RKO (cell line): ENCODE data around the gene PIK3R1.
"Not testable (repeated sequence)": the region's sequence is repeated elsewhere in the genome, so short reads cannot be mapped to it uniquely, and the experiment has no call there.

Experiments
- DNase-seq: peaks from one replicate; pipeline ENCODE4 v3.0.0-alpha.2; 2016; ENCODE audit warnings: low spot score

The PIK3R1 gene

GRCh38 chr5:68226546-68227073, 11.1 kb downstream of the PIK3R1 start:
- DNase-seq = no peak

DNA sequence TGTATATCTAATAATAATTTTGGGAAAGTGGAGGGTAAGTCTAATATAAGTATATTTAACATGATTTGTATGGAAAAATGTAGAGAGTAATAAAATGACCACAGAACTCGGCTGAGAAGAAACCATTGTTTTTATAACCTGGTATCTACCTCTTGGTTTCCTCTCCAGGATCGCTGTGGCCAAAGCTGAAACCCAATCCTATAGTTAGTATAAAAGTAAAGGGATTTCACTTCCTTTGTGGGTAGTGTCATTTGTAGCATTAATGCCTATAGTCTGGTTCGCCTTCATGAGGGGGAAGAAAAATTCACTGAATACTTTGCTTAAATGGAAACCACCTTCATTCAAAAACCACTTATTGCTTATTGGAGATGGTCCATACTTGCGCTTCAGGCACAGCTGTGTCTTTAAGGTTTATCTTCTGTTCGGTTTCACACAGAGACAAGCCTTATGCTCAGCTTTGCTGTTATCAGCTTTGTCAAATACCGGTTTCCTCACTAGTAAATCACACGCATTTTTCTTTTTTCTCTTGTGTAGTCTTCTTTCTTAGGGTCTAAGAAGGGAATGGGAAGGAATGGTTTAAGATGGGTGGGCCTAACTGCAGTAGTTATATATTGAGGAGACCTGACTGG, 12.1 kb downstream of the PIK3R1 start:
- DNase-seq = no peak

- DNase-seq = no peak
These were observed 13.9 kb downstream of the PIK3R1 start for GRCh38 chr5:68229416-68229815.

DNA sequence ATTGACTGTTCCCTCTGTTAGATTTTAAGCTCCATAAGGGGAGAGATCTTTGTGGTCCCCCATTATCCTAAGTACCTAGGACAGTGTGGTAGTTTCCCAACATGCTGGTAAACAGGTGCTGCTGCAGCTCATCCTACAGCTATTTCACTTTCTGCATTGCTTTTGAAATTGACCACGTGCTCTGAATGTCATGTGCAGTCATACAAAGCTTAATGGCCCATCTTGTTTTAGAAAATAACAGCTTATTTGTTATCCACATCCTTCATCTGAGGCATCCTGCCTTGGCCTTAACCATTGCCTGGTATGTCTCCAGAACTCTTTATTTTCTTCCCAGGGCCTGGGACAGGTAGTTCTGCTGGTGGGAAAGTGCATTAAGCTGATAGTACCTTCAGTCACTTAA, 14.7 kb downstream of the PIK3R1 start:
- no peak for DNase-seq

GRCh38 chr5:68231414-68232076, 16.0 kb downstream of the PIK3R1 start:
- no peak for DNase-seq

DNA sequence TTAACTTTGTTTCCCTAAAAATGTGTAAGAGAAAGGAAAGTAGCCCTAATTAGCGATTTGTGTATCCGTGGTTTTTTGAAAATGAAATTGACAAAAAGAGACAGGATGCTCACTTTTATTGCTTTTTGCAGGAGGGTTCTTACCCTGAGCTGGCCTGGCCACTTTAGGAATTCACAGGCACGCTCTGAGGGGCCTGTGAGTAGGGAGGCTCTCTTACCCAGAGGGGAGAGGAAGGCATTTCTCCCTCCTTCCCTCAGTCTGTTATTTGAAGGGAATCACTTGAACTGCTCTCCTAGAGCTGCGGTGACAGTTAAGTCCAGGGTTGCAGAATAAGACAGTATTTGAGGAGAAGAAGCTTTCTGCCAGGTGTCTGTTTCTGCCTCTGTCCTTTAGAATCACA, 16.7 kb downstream of the PIK3R1 start:
- no peak for DNase-seq

DNA sequence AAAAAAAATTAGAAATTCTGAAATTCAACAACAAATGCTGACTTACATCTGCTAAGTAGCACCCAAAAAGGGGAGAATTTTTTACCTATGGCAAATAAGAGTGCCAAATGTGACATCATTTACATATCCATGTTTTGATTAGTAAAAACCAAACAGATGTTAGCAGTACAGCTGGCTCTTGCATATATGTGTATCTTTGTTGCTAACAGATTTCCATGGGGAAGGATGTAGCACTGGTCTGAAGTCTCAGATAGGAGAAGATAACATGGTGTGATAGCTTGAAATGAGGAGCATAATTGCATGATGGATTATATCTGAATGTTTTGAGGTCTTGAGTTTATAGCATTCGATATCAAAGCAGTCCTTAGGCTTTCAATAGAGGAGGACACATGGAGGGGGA, 17.5 kb downstream of the PIK3R1 start:
- DNase-seq = no peak

- not testable (repeated sequence) for DNase-seq
These were observed 19.7 kb downstream of the PIK3R1 start for GRCh38 chr5:68235229-68235628.

- DNase-seq = no peak
These were observed 22.2 kb downstream of the PIK3R1 start for GRCh38 chr5:68237715-68238114.

DNA sequence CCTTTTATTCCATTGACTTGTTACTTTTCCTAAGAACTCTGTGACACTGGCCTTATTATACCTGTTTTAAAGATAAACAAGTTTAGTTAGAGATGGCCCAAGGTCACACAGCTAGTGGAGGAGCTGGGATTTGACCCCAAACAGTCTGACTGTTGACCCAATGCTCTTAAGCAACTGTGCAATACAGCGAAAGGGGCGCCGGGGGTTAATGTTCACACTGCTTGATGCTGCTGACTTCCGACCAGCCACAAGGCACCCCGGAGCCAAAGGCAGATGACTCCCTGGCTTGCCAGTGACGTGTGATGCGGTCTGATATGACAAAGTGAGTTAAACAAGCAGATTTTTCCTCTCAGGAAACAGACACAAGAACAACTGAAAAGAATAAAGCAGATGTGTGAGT, 23.9 kb downstream of the PIK3R1 start:
- DNase-seq = no peak

DNA sequence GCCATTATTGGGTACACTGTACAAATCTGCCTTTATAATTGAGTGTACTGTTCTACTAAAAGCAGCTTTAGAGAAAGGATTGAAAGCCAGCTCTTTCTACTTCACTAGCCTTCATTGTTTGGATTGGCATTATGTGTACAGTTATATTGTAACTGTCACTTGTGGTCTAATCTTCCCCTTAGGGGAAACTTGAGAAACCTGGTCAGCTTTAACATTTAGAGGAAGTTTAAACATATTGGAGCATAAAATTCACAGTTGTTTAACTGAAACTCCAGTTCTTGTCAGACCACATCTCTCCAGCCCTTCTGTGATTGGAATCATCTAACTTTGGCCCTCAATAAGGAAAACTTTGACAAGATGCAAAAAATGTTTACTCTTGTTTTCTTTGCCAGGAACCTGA, 24.6 kb downstream of the PIK3R1 start:
- DNase-seq = no peak

DNA sequence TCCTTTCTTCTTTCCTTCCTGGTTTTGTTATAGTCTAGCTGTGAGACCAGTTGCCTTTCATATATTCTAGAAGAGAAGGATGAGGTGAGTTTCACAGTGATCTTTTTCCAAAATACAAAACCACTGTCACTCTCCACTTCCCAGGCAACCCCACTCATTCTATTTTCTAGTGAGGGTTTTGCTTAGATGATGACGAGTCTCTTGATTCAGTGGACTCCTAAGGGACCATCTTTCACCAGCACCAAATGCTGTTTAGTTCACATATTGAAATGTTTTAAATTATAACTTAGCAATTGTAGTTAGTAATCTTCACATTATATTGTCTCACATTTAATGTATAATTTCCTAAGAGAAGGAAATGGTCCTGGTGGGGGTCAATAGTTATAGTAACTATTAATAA, 25.2 kb downstream of the PIK3R1 start:
- DNase-seq = no peak

DNA sequence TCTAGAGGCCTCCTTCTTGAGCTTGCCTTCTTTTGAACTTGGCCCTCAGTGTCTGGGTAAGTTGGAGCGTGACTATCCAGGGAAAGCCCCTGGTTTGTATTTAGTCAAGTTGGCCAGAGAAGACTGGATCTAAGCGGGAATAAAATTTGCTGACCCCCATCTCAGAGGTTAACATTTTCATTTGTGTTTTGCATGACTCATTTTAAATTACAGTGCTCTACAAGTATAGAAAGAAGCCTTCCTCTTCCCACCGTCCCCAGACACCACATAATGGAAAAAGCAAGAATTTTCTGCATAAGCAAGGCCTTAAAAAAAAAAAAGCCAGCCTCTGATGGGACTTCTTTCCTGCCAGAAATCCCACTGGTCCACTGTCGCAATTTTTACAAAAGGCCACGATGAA, 27.2 kb downstream of the PIK3R1 start:
- no peak for DNase-seq

DNA sequence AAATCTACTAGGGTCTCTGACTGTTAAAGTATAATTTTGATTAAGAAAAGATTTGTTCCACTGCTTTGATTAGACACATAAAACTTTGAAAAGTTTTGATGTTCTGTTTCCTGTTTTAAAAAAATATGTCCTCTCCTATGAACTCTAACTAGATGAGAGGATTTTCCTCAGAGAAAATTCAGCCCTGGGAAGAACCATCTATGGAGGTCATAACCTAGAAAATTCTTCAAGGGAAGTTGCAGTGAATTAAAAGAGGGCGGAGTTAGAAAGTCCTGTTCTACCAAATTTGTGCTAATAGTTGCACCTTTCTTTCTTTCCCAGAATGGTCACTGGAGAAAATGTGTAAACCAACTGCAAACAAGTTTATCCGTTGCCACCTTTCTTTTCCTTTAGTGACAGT, 27.7 kb downstream of the PIK3R1 start:
- DNase-seq = no peak

- DNase-seq = no peak
These were observed 28.1 kb downstream of the PIK3R1 start for GRCh38 chr5:68243681-68244080.

- no peak for DNase-seq
These were observed 29.8 kb downstream of the PIK3R1 start for GRCh38 chr5:68245319-68245718.

DNA sequence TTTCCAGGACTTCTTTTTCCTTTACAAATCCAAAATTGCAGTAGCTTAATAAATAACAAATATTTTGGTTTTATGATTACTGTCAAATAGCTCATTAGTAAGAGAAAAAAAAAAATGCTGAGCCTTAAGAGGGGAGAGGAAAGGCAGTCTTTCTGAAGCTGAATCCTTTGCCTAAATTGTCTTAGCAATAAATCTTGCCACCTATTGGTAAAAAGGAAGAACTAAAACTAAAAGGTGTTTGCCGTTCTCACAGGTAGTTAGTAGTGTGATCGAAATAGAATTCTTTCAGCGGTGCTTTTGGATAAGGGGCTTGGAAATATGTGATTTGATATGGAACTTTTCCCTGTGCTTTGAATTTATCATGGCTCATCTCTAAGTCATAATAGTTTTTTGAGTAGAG, 31.2 kb downstream of the PIK3R1 start:
- DNase-seq = no peak

DNA sequence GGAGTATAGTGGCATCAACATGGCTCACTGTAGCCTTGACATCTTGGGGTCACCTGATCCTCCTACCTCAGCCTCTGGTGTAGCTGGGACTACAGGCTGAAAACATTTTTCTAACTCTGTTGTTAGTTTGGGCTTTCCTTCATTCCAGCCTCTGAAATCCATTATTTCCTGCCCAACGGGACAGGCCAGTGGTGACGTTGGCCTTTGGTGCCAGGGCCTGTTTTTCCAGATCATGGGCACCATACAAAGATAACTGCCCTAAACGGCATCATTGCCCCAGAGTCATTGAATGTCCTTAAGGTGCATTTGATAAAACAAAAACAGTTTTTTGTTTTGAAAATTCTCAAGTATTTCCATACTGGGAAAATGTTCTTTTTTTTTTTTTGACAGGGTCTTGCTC, 32.1 kb downstream of the PIK3R1 start:
- DNase-seq = no peak

DNA sequence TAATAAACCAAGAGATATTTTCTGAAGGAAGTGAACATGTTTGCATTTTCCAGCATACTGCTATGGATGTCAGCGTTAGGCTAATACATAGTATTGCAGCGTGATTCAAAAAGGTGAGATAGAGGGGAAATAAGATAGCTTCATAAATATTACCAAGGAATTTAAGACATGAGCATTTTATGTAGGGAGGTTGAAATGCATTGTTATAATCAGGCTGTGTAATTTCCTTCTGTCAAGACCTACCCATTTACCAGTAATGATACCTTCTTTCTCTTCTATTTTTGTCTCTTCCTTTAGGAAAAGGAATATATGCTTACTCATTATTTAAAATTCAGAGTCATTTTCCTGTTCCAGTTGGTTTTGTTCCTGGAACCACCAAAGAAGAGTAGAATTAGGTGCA, 33.3 kb downstream of the PIK3R1 start:
- DNase-seq = no peak

- no peak for DNase-seq
These were observed 34.0 kb downstream of the PIK3R1 start for GRCh38 chr5:68249520-68249919.

DNA sequence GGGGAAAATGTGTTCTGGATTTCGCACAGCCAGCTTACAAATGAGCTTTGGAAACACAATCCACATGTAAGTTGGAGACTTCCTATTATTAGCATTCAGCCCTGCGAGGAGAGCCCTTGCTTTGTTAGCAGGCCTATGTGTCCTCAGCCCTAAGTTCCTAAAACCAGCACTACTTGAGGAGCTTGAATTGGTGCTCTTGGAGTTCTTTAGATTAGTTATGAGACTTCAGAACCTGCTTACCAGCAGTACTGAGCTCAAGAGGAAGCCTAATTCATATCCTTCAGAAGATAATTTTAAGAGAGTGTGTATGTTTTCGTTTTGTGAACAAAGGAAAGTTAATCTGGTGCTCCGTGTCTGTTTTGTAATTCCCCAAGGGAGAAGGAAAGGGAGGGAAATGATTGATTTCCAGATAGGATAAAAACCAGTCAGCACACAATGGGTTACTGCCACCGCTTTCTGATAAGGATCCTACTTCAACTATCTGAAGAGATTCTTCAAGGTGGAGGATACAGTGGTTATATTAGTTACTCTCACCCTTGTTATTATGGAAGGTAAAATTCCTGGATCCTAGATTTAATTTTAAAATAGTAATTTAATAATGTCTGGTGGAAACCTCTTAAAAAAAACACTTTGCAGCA, 35.2 kb downstream of the PIK3R1 start:
- DNase-seq = no peak

- DNase-seq = no peak
These were observed 35.8 kb downstream of the PIK3R1 start for GRCh38 chr5:68251386-68251785.

GRCh38 chr5:68251804-68252522, 36.4 kb downstream of the PIK3R1 start:
- DNase-seq = no peak
